HG03064 (cell line): Measurements from ENCODE around the gene ASAP3.

ENCODE experiments used
- ATAC-seq: cut with Tn5 transposase; IDR thresholded peaks from one replicate; pipeline ENCODE4 v1.9.1; 2021; ENCODE audit warnings: low read depth; ENCODE audit not compliant: unreplicated experiment

ASAP3 gene

GRCh38 chr1:23478896-23479665 is 4.9 kb downstream of the ASAP3 start:
- no peak for ATAC-seq

GRCh38 chr1:23477359-23478144 is 6.4 kb downstream of the ASAP3 start:
- no peak for ATAC-seq

- ATAC-seq, result no peak
These were observed 8.3 kb downstream of the ASAP3 start for GRCh38 chr1:23475641-23476040.

GRCh38 chr1:23475134-23475628 is 8.8 kb downstream of the ASAP3 start:
- ATAC-seq, result no peak

GRCh38 chr1:23473037-23473800 is 10.8 kb downstream of the ASAP3 start:
- no peak for ATAC-seq

- ATAC-seq, result no peak
These were observed 11.5 kb downstream of the ASAP3 start for GRCh38 chr1:23472351-23473036.

- ATAC-seq, result no peak
These were observed 12.4 kb downstream of the ASAP3 start for GRCh38 chr1:23471473-23472075.

GRCh38 chr1:23470282-23471070 is 13.5 kb downstream of the ASAP3 start:
- no peak for ATAC-seq

- no peak for ATAC-seq
These were observed 14.5 kb downstream of the ASAP3 start for GRCh38 chr1:23469372-23469982.

- no peak for ATAC-seq
These were observed 17.5 kb downstream of the ASAP3 start for GRCh38 chr1:23466423-23466989.

- no peak for ATAC-seq
These were observed 20.7 kb downstream of the ASAP3 start for GRCh38 chr1:23463286-23463685.

GRCh38 chr1:23462766-23463165 is 21.2 kb downstream of the ASAP3 start:
- no peak for ATAC-seq

- ATAC-seq, result no peak
These were observed 22.9 kb downstream of the ASAP3 start for GRCh38 chr1:23461050-23461449.

GRCh38 chr1:23460519-23460918 is 23.5 kb downstream of the ASAP3 start:
- no peak for ATAC-seq

- ATAC-seq, result no peak
These were observed 24.6 kb downstream of the ASAP3 start for GRCh38 chr1:23459338-23459757.

- ATAC-seq, result no peak
These were observed 27.8 kb downstream of the ASAP3 start for GRCh38 chr1:23456226-23456625.

- no peak for ATAC-seq
These were observed 30.5 kb downstream of the ASAP3 start for GRCh38 chr1:23453455-23454000.

- no peak for ATAC-seq
These were observed 32.0 kb downstream of the ASAP3 start for GRCh38 chr1:23452011-23452411.
